NCI-H1105 (cell line): ENCODE results near the gene NFIX.

Experiments
- DNase-seq: peaks from one replicate; lab custom pipeline; 2025; lab: John Stamatoyannopoulos, UW

Gene NFIX

GRCh38 chr19:13093407-13094105 lies 98.3 kb downstream of the NFIX start:
- DNase-seq, result peak; percentile 69

- DNase-seq, result no peak
Measured at GRCh38 chr19:13094106-13094504, 98.8 kb downstream of the NFIX start.

DNA sequence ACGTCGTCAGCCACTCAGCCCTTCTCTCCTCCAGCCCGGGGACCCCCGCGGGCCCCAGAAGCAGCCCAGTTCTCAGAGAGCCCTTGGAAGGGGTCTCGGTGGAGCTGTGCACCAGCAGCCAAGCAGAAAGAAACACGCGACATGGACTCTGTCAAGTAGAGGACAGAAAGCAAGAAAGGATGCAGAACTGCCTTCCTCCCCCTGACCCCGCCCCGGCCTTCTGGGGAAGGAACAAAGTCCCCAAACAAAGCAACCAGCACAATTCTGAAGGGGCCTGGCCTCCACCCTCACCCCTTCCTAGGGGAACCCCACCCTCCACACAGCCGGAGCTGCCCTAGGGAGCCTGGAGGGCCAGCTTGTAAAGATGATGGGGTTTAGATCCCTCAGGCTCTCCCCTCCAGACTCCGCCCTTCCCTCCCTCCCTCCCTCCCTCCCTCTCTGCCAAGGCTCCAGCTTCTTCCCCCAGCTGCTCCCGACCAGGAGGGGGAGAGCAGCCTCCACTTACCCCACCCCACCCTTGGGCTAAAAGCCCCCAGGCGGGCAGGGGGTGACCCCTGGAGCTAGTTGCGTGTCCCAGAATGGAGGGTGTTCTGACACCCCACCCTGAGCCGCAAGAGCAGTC lies 99.6 kb downstream of the NFIX start:
- no peak for DNase-seq

- no peak for DNase-seq
Measured at GRCh38 chr19:13095393-13095784, 100.1 kb downstream of the NFIX start.

- DNase-seq, result no peak
Measured at GRCh38 chr19:13095934-13096927, 101.0 kb downstream of the NFIX start.

GRCh38 chr19:13097033-13097462 lies 101.8 kb downstream of the NFIX start:
- DNase-seq, result no peak

- DNase-seq, result no peak
Measured at GRCh38 chr19:13097463-13098258, 102.4 kb downstream of the NFIX start.

DNA sequence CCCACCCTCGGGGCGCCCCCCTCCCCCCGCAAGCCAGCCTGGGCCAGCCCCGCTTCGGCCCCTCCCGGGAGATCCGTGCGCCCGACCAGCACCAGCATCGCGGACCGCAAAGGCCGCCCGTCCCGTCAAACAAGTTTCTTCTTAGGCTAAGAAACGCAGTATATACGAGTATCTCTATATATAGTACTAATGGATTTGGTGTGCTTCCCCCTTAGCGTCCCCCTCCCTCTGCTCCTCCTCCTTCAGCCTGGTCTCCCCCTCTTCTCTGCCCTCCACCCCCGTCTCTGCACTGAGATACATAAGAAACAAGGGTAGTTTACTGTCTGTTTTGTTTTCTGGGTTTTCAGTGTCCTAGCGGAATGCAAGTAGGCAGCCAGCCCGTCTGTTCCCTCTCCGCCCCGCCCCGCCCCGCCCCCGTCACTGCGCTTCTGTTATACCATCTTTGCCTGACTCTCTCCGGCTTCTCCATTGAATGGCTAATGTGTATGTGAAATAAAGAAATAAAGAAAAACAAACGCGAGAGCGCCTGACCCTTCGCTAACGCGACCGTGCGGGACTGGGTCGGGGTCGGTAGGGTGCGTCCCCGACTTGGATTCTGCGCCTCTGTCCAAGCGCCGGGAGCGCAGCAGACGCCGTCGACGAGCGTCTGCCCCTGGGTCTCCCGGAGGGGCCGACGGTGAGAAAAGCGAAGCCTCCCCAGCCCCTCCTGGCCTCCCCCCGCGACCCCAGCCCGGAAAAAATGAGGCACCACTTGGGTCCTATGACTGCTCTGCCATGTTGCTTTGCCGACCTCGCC lies 103.2 kb downstream of the NFIX start:
- no peak for DNase-seq

GRCh38 chr19:13099073-13099999 lies 104.1 kb downstream of the NFIX start:
- no peak for DNase-seq

DNA sequence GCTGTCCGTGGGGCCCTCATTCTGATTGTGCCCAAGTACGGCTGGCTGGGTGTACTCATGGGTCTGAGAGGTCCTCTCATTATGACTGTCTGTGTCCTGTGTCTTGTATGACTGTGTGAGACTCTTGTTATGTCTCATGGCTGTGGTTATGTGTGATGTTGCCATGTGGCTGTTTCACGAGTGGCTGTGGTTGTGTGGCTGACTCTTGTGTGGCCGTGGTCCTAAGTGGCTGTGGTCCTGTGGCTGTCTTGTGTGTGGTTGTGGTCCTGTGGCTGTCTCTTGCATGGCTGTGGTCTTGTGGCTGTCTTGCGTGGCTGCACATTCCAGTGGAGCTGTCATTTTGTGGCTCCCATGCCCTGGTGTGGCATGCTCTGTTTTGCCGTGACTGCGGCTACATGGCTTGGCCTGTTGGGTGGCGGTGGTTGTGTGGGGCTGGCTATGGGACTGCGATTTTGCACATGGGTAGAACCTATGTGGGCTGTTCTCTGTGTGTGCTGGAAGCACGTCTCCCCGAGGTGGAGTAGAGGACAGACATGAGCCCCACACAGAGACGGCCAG lies 104.8 kb downstream of the NFIX start:
- no peak for DNase-seq

DNA sequence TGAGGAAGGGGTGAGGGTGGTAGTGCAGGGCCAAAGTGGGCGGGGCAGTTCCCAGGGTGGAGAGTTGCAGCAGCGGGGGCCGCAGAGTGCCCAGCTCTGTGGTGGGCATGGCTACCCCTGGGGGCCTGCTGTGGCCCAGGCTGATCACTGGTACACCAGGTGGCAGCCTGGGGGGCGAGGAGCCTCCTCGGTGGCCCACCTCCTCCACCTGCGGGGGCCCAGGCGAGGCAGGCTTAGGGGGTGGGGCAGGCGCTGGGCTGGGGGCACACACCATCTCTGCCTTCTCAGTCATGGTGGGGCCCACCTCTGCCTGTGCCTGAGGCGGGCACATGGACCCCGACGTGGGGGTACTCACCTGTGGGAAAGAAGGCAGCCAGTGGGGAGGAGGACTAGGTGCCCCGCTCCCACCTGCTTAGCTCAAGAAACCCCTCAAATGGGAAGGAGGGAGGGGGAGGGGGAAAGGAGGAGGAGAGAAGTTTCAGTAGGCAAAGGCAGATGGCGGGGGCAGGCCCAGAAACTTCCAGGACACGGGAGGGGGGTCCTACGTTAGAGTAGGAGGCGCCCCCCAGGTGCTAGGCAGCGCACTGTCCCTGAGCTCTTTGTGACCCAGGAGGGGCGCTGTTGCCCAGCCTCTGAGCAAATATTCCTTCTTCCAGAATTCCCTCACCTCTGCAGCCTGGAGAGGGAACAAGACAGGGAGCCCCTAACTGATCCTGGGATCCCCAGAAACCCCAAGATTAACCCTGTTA lies 105.7 kb downstream of the NFIX start:
- no peak for DNase-seq

DNA sequence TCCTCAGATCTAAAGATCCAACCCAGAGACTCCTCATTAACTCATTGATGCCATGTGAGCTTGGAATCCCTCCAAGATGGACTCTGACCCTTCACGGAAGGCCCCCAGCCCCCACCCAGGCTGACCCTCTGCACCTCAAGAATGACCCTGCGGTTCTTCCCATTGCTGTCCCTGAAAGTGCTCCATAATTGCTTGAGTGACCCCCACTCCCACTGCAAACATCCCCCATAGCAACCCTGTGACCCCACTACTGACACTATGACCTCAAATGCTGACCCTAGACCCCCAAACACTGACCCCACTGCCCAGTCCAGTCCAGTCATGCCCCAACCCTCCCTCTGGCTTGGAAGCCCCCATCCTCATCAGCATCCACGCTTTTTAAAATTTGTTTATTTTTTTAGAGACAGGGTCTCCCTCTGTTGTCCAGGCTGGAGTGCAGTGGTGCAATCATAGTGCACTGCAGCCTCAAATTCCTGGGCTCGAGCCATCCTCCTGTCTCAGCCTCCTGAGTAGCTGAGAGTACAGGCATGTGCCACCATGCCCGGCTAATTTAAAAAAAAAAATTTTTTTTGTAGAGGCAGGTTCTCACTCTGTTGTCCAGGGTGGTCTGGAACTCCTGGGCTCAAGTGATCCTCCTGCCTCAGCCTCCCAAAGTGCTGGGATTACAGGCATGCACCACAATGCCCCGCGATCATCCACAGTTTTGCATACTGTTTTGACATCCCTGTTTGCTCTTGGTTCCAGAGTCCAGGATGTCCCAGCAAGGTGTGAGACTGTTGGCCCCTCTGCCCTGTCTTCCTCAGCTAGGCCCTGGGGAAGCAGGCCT lies 106.5 kb downstream of the NFIX start:
- DNase-seq, result no peak

- no peak for DNase-seq
Measured at GRCh38 chr19:13102416-13102665, 107.1 kb downstream of the NFIX start.

DNA sequence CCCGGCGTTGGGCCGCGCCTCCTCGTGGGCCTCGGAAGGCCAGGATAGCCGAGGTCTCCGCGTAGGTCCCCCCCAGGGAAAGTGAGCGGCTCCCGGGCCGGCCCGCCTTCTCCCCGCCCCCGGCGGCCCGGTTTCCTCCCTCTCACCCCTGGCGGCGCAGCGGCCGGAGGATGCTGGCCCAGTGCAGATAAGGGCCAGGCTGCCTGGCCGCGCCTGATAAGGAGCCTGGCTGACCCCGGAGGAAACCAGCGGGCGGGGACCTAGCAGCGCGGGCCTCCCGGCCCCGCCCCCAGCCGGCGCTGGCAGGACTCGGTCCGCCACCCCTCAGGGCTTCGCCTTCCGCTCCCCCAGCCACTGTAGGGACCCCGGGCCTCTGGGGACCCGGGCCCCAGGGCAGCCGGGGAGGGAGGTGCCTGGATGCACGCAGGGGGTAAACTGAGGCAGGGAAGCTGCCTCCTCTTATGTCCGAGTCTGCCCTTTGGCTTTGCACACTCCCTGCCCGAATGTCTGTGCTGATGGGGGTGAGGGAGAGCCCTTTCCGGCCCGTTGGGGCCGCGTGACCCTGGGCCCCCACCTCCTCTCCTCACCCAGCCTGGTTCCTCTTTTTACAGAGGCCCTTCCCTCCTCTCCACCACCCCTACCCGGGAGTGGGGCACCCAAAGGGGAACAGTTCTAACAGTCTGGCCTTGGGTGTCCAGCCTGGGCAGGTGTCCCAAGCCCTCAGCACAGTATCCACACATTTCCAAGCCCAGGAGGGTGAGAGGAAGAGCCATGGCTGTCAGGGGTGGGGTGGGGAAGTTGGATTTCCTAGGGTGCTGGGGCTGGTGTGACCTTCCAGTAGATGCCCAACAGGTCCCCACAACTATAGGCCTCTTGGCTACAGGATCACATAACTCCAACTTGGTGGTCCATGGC lies 107.6 kb downstream of the NFIX start, which contains the start of gene LYL1:
Gene LYL1 (minus strand): TSS at position 193 of the 915 bp plus-strand sequence. CDS start 1,687 bp downstream, outside the sequence.
- DNase-seq, result no peak

DNA sequence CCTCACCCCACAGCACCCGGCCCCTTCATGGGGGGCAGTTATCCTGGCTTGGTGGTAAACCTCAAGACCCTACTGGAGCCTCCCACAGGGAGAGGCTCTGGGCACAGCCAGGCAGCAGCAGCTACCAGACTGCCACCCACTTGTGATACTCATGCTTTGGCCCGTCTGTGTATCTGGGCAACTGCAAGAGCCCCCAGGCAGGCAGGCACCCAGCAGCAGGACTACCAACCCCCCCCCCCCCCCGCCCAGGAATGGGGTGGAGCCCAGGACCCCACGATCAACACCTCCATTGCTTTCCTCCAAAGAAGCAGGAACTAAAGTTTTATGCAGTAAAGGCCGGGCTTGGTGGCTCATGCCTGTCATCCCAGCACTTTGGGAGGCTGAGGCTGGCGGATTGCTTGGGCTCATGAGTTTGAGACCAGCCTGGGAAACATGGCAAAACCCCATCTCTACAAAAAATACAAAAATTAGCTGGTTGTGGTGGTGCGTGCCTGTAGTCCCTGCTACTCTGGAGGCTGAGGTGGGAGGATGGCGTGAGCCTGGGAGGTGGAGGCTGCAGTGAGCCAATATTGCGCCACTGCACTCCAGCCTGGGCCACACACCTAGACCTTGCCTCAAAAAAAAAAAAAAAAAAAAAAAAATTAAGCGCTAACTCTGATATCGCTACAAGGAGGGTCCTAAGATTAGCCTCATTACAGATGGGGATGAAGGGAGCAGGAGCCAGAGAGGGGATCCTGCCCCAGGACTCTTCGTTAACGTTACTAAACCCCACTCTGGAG lies 108.5 kb downstream of the NFIX start:
- no peak for DNase-seq

DNA sequence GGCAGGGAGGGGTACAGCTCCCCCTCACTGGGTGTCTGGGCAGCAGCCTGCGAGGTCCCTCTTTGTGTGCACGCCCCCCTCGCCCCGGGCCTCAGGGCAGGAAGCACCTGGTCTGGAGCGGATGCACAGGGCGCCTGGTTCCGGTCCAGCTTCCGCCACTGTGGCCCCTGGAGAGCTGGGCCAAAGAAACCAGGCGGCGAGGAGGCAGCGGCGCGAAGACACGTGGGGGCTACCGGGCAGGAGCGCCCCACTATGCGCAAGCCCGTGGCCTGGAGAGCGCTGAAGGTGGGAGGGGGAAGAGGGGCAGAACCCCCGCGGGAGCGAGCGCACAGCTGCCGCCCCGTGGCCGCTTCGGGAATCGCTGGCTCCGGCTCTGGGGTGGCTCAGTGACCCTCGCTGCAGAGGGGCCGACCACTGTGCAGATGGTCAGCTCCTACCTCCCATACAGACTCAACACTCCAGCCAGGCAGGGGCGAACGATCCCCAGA lies 109.1 kb downstream of the NFIX start:
- no peak for DNase-seq
